WTC11 (cell line): ENCODE measurements around the gene CCNA2. TPM values are rescaled to one million over a fixed set of nuclear protein-coding genes. Genes with fewer than 3 reads are reported as not detected.

Experiments
- ATAC-seq: fragments of 200-7000 bp; cut with Tn5 transposase; 2 replicates; pipeline ENCODE4 v1.10.0; 2021; ENCODE audit warnings: mild to moderate bottlenecking, moderate library complexity
- CTCF ChIA-PET: fragments of 300-600 bp; sonication (Branson Sonifier 250); formaldehyde crosslinking; loops from one replicate; lab custom pipeline; 2021; ENCODE audit warnings: antibody characterized with exemption; lab: Charles Lee
- POLR2A ChIA-PET: fragments of 350-600 bp; sonication (Branson Sonifier 250); formaldehyde crosslinking; loops from one replicate; lab custom pipeline; 2021; ENCODE audit warnings: antibody characterized with exemption; lab: Charles Lee
- DNase-seq: peaks from one replicate; pipeline ENCODE4 v3.0.0; 2021; ENCODE audit warnings: low spot score
- H3K27ac Mint-ChIP-seq: 2 replicates; pipeline ENCODE4 v1.8.0; 2021; ENCODE audit warnings: mixed read lengths
- H3K27me3 Mint-ChIP-seq: 2 replicates; pipeline ENCODE4 v1.8.0; 2021; ENCODE audit warnings: low read depth, mild to moderate bottlenecking, moderate library complexity, mixed read lengths
- H3K36me3 Mint-ChIP-seq: 2 replicates; pipeline ENCODE4 v1.8.0; 2021; ENCODE audit warnings: mixed read lengths
- H3K4me1 Mint-ChIP-seq: 2 replicates; pipeline ENCODE4 v1.8.0; 2022; ENCODE audit warnings: mixed read lengths
- H3K4me3 Mint-ChIP-seq: 2 replicates; pipeline ENCODE4 v1.8.0; 2021; ENCODE audit warnings: mild to moderate bottlenecking, moderate library complexity, mixed read lengths
- H3K9me3 Mint-ChIP-seq: 2 replicates; pipeline ENCODE4 v1.8.0; 2021; ENCODE audit warnings: mixed read lengths
- E2F1 ChIP-seq: sonication (generic); formaldehyde crosslinking; IDR thresholded peaks from 2 replicates; pipeline ENCODE4 v1.8.0; 2022; ENCODE audit warnings: mild to moderate bottlenecking, missing genetic modification reagents
- ERG ChIP-seq: fragments of 250-450 bp; sonication (Bioruptor Pico); IDR thresholded peaks from 2 replicates; pipeline ENCODE4 v1.8.0; 2021; ENCODE audit warnings: mild to moderate bottlenecking
- ETV6 ChIP-seq: sonication (generic); formaldehyde crosslinking; IDR thresholded peaks from 2 replicates; pipeline ENCODE4 v1.8.1; 2022; ENCODE audit warnings: mild to moderate bottlenecking, missing genetic modification reagents
- FOXP1 ChIP-seq: sonication (generic); formaldehyde crosslinking; IDR thresholded peaks from 2 replicates; pipeline ENCODE4 v1.8.0; 2022; ENCODE audit warnings: missing genetic modification reagents, mild to moderate bottlenecking, moderate library complexity, borderline replicate concordance
- GRHL2 ChIP-seq: fragments of 250-450 bp; sonication (Bioruptor Pico); IDR thresholded peaks from 2 replicates; pipeline ENCODE4 v1.8.0; 2022; ENCODE audit warnings: mild to moderate bottlenecking, moderate library complexity; ENCODE audit not compliant: insufficient replicate concordance, severe bottlenecking
- GTF2I ChIP-seq: fragments of 250-450 bp; sonication (Bioruptor Pico); conservative IDR thresholded peaks from 2 replicates; pipeline ENCODE4 v1.4.0; 2021; ENCODE audit warnings: mild to moderate bottlenecking
- IRF2 ChIP-seq: sonication (generic); formaldehyde crosslinking; IDR thresholded peaks from 2 replicates; pipeline ENCODE4 v1.8.0; 2022; ENCODE audit warnings: low read depth, missing genetic modification reagents, borderline replicate concordance
- NR1H2 ChIP-seq: sonication (generic); formaldehyde crosslinking; IDR thresholded peaks from 2 replicates; pipeline ENCODE4 v1.9.0; 2021; ENCODE audit warnings: mild to moderate bottlenecking, moderate library complexity, missing genetic modification reagents
- NR2C2 ChIP-seq: sonication (generic); formaldehyde crosslinking; IDR thresholded peaks from 2 replicates; pipeline ENCODE4 v1.8.0; 2022; ENCODE audit warnings: mild to moderate bottlenecking, missing genetic modification reagents
- ZBTB21 ChIP-seq: sonication (generic); formaldehyde crosslinking; IDR thresholded peaks from 2 replicates; pipeline ENCODE4 v1.8.1; 2023; ENCODE audit warnings: mild to moderate bottlenecking, missing genetic modification reagents, borderline replicate concordance
- total RNA-seq: library from RNA; stranded (reverse); gene quantifications from 3 replicates; pipeline ENCODE4 v1.2.3, GENCODE V29; 2021
- TF ChIP-seq, protein P1 (sequence below): sonication (generic); formaldehyde crosslinking; IDR thresholded peaks from 2 replicates; pipeline ENCODE4 v1.8.1; 2023; ENCODE audit warnings: mild to moderate bottlenecking, missing genetic modification reagents, borderline replicate concordance
- TF ChIP-seq, protein P2 (sequence below): sonication (generic); formaldehyde crosslinking; IDR thresholded peaks from 2 replicates; pipeline ENCODE4 v1.8.0; 2022; ENCODE audit warnings: mild to moderate bottlenecking, missing genetic modification reagents
- TF ChIP-seq, protein P3 (sequence below): sonication (generic); formaldehyde crosslinking; IDR thresholded peaks from 2 replicates; pipeline ENCODE4 v1.8.1; 2022; ENCODE audit warnings: missing genetic modification reagents, borderline replicate concordance

Gene CCNA2
- total RNA-seq, 1 experiment from 2014 or later: 95.1 TPM

- H3K4me3 Mint-ChIP-seq: peak overlapping the region; percentile 98
- ATAC-seq: no peak
- H3K9me3 Mint-ChIP-seq: no peaks in the 10 kb centered on the region
- no peak for DNase-seq
- CTCF ChIA-PET: no interaction called here
- POLR2A ChIA-PET: interaction anchor here (0.5 to 1.4 kb wide), 2 partner anchors 14 to 20 kb away, joined by 3 to 4 read pairs; partner anchors contain the start of gene EXOSC9
- peaks cover 51% of the 10 kb centered on the region for H3K36me3 Mint-ChIP-seq
- peak overlapping the region; percentile 45; the same call in 1 of the 2 replicates for H3K27ac Mint-ChIP-seq
- H3K27me3 Mint-ChIP-seq: no peaks in the 10 kb centered on the region; the same call in 1 of the 2 replicates
- H3K4me1 Mint-ChIP-seq: peaks cover 9% of the 10 kb centered on the region
- TF ChIP-seq ZBTB21 (CRISPR knock-in tag) (no peak), NR2C2 (CRISPR knock-in tag) (no peak), FOXP1 (CRISPR knock-in tag) (no peak), NR1H2 (CRISPR knock-in tag) (no peak), GRHL2 (no peak), GTF2I (no peak), IRF2 (no peak), ERG (CRISPR knock-in tag) (no peak)
- TF ChIP-seq, protein P1, sequence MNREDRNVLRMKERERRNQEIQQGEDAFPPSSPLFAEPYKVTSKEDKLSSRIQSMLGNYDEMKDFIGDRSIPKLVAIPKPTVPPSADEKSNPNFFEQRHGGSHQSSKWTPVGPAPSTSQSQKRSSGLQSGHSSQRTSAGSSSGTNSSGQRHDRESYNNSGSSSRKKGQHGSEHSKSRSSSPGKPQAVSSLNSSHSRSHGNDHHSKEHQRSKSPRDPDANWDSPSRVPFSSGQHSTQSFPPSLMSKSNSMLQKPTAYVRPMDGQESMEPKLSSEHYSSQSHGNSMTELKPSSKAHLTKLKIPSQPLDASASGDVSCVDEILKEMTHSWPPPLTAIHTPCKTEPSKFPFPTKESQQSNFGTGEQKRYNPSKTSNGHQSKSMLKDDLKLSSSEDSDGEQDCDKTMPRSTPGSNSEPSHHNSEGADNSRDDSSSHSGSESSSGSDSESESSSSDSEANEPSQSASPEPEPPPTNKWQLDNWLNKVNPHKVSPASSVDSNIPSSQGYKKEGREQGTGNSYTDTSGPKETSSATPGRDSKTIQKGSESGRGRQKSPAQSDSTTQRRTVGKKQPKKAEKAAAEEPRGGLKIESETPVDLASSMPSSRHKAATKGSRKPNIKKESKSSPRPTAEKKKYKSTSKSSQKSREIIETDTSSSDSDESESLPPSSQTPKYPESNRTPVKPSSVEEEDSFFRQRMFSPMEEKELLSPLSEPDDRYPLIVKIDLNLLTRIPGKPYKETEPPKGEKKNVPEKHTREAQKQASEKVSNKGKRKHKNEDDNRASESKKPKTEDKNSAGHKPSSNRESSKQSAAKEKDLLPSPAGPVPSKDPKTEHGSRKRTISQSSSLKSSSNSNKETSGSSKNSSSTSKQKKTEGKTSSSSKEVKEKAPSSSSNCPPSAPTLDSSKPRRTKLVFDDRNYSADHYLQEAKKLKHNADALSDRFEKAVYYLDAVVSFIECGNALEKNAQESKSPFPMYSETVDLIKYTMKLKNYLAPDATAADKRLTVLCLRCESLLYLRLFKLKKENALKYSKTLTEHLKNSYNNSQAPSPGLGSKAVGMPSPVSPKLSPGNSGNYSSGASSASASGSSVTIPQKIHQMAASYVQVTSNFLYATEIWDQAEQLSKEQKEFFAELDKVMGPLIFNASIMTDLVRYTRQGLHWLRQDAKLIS (CRISPR knock-in tag): no peak
- TF ChIP-seq, protein P2, sequence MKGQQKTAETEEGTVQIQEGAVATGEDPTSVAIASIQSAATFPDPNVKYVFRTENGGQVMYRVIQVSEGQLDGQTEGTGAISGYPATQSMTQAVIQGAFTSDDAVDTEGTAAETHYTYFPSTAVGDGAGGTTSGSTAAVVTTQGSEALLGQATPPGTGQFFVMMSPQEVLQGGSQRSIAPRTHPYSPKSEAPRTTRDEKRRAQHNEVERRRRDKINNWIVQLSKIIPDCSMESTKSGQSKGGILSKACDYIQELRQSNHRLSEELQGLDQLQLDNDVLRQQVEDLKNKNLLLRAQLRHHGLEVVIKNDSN (CRISPR knock-in tag): no peak
Observed at GRCh38 chr4:121822047-121822446, 1.6 kb downstream of the CCNA2 start.

- H3K4me3 Mint-ChIP-seq: no peak overlapping the region
- ChIA-PET POLR2A (interaction anchor here (0.7 kb wide), 1 partner anchor 59 kb away, joined by 4 read pairs; no protein-coding TSS in a partner anchor), CTCF (no interaction called here)
- TF ChIP-seq E2F1 (CRISPR knock-in tag) (no peak), ETV6 (CRISPR knock-in tag) (no peak)
- TF ChIP-seq, protein P3, sequence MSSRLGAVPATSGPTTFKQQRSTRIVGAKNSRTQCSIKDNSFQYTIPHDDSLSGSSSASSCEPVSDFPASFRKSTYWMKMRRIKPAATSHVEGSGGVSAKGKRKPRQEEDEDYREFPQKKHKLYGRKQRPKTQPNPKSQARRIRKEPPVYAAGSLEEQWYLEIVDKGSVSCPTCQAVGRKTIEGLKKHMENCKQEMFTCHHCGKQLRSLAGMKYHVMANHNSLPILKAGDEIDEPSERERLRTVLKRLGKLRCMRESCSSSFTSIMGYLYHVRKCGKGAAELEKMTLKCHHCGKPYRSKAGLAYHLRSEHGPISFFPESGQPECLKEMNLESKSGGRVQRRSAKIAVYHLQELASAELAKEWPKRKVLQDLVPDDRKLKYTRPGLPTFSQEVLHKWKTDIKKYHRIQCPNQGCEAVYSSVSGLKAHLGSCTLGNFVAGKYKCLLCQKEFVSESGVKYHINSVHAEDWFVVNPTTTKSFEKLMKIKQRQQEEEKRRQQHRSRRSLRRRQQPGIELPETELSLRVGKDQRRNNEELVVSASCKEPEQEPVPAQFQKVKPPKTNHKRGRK (CRISPR knock-in tag): no peak
- peaks cover 9% of the 10 kb centered on the region for H3K4me1 Mint-ChIP-seq
- no peaks in the 10 kb centered on the region for H3K9me3 Mint-ChIP-seq
- ATAC-seq (no peak), DNase-seq (no peak)
- no peaks in the 10 kb centered on the region; the same call in 1 of the 2 replicates for H3K27me3 Mint-ChIP-seq
- H3K36me3 Mint-ChIP-seq: peaks cover 64% of the 10 kb centered on the region
- H3K27ac Mint-ChIP-seq: no peak overlapping the region
Observed at GRCh38 chr4:121819216-121819965, 4.3 kb downstream of the CCNA2 start.
